Activated CD8-positive, alpha-beta T cell treated with anti-CD3 and anti-CD28 coated beads, Interleukin-2, amount 10 ng/mL, durations not matched to agents 7 days and 5 days (primary cell): ENCODE results near the gene MVB12A. TPM values are rescaled to one million over a fixed set of nuclear protein-coding genes. Genes with fewer than 3 reads are reported as not detected.

Source experiments
- total RNA-seq, 2 experiments: library from RNA; stranded (reverse); gene quantifications; one replicate each; pipeline ENCODE4 v1.2.3, GENCODE V29; 2021

The MVB12A gene
- total RNA-seq, 2 experiments from 2014 or later, result 36.6 to 40.3 TPM

Other genes with a start within 250 kb of the MVB12A start
- 10 to 100 TPM; 26.5 to 27.9 TPM for gene USE1, start 204.7 kb upstream of the MVB12A start, total RNA-seq
- gene OCEL1, start 193.8 kb upstream of the MVB12A start, total RNA-seq, result 10 to 100 TPM; 24.3 to 28.3 TPM
- 1 to 10 TPM; 4.1 to 4.3 TPM for gene NR2F6, start 174.1 kb upstream of the MVB12A start, total RNA-seq
- not detected for gene USHBP1, start 155.3 kb upstream of the MVB12A start, total RNA-seq
- gene BABAM1, start 152.6 kb upstream of the MVB12A start, total RNA-seq, result 100 to 1,000 TPM; 116 to 117 TPM
- gene ANKLE1, start 138.1 kb upstream of the MVB12A start, total RNA-seq, result 10 to 100 TPM; 10.7 to 13.8 TPM
- 1 to 10 TPM; 8.9 to 9.7 TPM for gene ABHD8, start 116.6 kb upstream of the MVB12A start, total RNA-seq
- gene MRPL34, start 114.2 kb upstream of the MVB12A start, total RNA-seq, result 100 to 1,000 TPM; 112 to 126 TPM
- gene DDA1, start 110.5 kb upstream of the MVB12A start, total RNA-seq, result 10 to 100 TPM; 44.6 to 49.8 TPM
- 10 to 100 TPM; 13.6 to 16.4 TPM for gene ANO8, start 85.2 kb upstream of the MVB12A start, total RNA-seq
- gene GTPBP3, start 82.5 kb upstream of the MVB12A start, total RNA-seq, result 10 to 100 TPM; 38.6 to 39.4 TPM
- under 1 TPM in 1 of 2 experiments, not detected in 1; 0.11 TPM for gene PLVAP, start 42.7 kb upstream of the MVB12A start, total RNA-seq
- gene CCDC194, start 25.9 kb upstream of the MVB12A start, total RNA-seq, result 1 to 10 TPM; 4.7 to 4.8 TPM
- gene BST2, start 14.4 kb upstream of the MVB12A start, total RNA-seq, result 100 to 1,000 TPM; 222 to 230 TPM
- gene TMEM221, start 28.6 kb downstream of the MVB12A start, total RNA-seq, result not detected
- gene NXNL1, start 40.9 kb downstream of the MVB12A start, total RNA-seq, result not detected
- 1 to 10 TPM; 7.3 to 7.4 TPM for gene SLC27A1, start 50.5 kb downstream of the MVB12A start, total RNA-seq
- gene PGLS, start 91.6 kb downstream of the MVB12A start, total RNA-seq, result 10 to 100 TPM; 94.0 to 99.9 TPM
- gene COLGALT1, start 135.6 kb downstream of the MVB12A start, total RNA-seq, result 10 to 100 TPM; 74.6 to 75.0 TPM